ENCODE results near the gene ITGB5.

The ITGB5 gene

DNA sequence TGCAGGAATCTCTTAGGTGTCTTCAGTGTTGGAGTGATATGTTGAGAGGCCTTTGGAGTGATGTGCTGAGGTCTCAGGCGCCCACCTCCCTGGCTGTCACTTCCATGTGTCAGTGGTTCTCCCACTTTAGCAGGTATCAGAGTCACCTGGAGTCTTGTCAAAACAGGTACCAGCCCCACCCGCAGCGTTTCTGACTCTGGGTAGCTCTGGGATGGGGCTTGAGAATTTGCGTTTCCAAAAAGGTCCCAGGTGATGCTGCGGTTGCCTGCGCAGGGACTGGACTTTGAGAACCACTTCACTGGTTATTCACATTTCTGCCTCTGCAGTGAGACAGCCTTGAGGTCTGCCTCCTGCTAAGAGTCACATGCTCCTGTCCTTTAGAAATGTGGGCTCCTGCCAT lies 141.4 kb downstream of the ITGB5 start (continued):
- TF ChIP-seq, protein P1, sequence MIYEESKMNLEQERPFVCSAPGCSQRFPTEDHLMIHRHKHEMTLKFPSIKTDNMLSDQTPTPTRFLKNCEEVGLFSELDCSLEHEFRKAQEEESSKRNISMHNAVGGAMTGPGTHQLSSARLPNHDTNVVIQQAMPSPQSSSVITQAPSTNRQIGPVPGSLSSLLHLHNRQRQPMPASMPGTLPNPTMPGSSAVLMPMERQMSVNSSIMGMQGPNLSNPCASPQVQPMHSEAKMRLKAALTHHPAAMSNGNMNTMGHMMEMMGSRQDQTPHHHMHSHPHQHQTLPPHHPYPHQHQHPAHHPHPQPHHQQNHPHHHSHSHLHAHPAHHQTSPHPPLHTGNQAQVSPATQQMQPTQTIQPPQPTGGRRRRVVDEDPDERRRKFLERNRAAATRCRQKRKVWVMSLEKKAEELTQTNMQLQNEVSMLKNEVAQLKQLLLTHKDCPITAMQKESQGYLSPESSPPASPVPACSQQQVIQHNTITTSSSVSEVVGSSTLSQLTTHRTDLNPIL (CRISPR knock-in tag; IDR thresholded peaks at IDR 0.05; ENCODE audit: low read depth): no peak

DNA sequence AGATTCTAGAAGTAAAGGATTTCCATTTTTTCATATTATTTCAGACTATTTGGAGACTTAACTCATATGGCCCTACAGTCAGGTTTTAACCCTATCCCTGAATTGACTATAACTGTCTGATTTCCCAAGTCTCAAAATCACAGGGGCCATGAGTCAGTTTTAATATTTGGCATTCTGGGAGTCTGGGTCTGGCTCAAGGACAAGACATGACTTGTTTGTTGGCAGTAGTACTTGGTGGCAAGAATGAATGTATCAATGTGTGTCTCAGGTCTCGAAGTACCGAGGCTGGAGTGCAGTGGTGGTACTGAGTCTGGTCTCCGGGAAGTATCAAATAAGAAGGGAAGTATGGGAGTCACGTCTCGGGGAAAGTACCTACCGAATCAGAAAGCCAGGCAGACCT lies 146.1 kb downstream of the ITGB5 start:
- TF ChIP-seq TCF4 (CRISPR knock-in tag; IDR thresholded peaks at IDR 0.05; ENCODE audit: borderline replicate concordance) (no peak), ISL1 (CRISPR knock-in tag; IDR thresholded peaks at IDR 0.05) (no peak), ZNF70 (CRISPR knock-in tag; IDR thresholded peaks at IDR 0.05) (no peak), OSR1 (CRISPR knock-in tag; IDR thresholded peaks at IDR 0.05) (no peak), PPARA (CRISPR knock-in tag; IDR thresholded peaks at IDR 0.05; ENCODE audit: borderline replicate concordance) (no peak), BACH2 (CRISPR knock-in tag; IDR thresholded peaks at IDR 0.05; ENCODE audit: borderline replicate concordance) (no peak), RARB (CRISPR knock-in tag; IDR thresholded peaks at IDR 0.05) (no peak), ZNF8 (CRISPR knock-in tag; IDR thresholded peaks at IDR 0.05) (no peak), ZNF565 (CRISPR knock-in tag; conservative IDR thresholded peaks at IDR 0.05; ENCODE audit: low read depth) (no peak), ARNTL (CRISPR knock-in tag; IDR thresholded peaks at IDR 0.05; ENCODE audit: borderline replicate concordance, low read depth) (no peak), ESRRG (CRISPR knock-in tag; IDR thresholded peaks at IDR 0.05) (no peak)
- TF ChIP-seq, protein P1 (CRISPR knock-in tag; IDR thresholded peaks at IDR 0.05; ENCODE audit: low read depth): no peak
- TF ChIP-seq, protein P2, sequence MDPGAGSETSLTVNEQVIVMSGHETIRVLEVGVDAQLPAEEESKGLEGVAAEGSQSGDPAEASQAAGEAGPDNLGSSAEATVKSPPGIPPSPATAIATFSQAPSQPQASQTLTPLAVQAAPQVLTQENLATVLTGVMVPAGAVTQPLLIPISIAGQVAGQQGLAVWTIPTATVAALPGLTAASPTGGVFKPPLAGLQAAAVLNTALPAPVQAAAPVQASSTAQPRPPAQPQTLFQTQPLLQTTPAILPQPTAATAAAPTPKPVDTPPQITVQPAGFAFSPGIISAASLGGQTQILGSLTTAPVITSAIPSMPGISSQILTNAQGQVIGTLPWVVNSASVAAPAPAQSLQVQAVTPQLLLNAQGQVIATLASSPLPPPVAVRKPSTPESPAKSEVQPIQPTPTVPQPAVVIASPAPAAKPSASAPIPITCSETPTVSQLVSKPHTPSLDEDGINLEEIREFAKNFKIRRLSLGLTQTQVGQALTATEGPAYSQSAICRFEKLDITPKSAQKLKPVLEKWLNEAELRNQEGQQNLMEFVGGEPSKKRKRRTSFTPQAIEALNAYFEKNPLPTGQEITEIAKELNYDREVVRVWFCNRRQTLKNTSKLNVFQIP (CRISPR knock-in tag; IDR thresholded peaks at IDR 0.05; ENCODE audit: borderline replicate concordance, low read depth): no peak
- TF ChIP-seq, protein P3, sequence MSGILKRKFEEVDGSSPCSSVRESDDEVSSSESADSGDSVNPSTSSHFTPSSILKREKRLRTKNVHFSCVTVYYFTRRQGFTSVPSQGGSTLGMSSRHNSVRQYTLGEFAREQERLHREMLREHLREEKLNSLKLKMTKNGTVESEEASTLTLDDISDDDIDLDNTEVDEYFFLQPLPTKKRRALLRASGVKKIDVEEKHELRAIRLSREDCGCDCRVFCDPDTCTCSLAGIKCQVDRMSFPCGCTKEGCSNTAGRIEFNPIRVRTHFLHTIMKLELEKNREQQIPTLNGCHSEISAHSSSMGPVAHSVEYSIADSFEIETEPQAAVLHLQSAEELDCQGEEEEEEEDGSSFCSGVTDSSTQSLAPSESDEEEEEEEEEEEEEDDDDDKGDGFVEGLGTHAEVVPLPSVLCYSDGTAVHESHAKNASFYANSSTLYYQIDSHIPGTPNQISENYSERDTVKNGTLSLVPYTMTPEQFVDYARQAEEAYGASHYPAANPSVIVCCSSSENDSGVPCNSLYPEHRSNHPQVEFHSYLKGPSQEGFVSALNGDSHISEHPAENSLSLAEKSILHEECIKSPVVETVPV (CRISPR knock-in tag; IDR thresholded peaks at IDR 0.05): no peak
- no peak for ATAC-seq

DNA sequence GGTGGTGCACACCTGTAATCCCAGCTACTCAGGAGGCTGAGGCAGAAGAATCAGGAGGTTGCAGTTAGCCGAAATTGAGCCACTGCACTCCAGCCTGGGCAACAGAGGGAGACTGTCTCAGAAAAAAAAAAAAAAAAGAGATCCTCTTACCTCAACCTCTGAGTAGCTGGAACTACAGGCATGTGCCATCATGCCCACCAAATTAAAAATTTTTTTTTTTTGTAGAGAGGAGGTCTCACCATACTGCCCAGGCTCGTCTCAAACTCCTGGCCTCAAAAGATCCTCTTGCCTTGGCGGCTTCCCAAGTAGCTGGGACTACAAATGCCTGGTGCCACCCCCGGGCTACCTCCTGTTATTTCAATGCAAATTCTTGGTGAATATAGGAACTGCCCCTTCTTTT lies 155.4 kb downstream of the ITGB5 start:
- TF ChIP-seq OSR1 (CRISPR knock-in tag; IDR thresholded peaks at IDR 0.05) (no peak), TCF4 (CRISPR knock-in tag; IDR thresholded peaks at IDR 0.05; ENCODE audit: borderline replicate concordance) (no peak), ZC3H10 (CRISPR knock-in tag; IDR thresholded peaks at IDR 0.05) (no peak)
- TF ChIP-seq, protein P1 (CRISPR knock-in tag; IDR thresholded peaks at IDR 0.05; ENCODE audit: low read depth): no peak
- ATAC-seq: no peak

DNA sequence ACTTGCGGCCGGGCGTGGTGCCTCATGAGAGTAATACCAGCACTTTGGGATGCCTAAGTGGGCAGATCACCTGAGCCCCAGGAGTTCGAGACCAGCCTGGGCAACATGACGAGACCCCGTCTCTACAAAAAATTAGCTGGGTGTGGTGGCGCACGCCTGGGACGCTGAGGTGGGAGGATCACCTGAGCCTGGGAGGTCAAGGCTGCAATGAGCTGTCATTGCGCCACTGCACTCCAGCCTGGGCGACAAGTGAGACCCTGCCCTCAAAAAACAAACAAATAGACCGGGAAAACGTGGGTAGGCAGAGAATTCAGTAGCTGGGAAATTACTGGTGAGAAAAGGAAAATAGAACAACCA lies 156.2 kb downstream of the ITGB5 start:
- no peak for ATAC-seq
- no peak for TF ChIP-seq ISL1 (CRISPR knock-in tag; IDR thresholded peaks at IDR 0.05)
- TF ChIP-seq ZC3H10 (CRISPR knock-in tag; IDR thresholded peaks at IDR 0.05): no peak
- no peak for TF ChIP-seq ZFP3 (CRISPR knock-in tag; IDR thresholded peaks at IDR 0.05)
- TF ChIP-seq, protein P4, sequence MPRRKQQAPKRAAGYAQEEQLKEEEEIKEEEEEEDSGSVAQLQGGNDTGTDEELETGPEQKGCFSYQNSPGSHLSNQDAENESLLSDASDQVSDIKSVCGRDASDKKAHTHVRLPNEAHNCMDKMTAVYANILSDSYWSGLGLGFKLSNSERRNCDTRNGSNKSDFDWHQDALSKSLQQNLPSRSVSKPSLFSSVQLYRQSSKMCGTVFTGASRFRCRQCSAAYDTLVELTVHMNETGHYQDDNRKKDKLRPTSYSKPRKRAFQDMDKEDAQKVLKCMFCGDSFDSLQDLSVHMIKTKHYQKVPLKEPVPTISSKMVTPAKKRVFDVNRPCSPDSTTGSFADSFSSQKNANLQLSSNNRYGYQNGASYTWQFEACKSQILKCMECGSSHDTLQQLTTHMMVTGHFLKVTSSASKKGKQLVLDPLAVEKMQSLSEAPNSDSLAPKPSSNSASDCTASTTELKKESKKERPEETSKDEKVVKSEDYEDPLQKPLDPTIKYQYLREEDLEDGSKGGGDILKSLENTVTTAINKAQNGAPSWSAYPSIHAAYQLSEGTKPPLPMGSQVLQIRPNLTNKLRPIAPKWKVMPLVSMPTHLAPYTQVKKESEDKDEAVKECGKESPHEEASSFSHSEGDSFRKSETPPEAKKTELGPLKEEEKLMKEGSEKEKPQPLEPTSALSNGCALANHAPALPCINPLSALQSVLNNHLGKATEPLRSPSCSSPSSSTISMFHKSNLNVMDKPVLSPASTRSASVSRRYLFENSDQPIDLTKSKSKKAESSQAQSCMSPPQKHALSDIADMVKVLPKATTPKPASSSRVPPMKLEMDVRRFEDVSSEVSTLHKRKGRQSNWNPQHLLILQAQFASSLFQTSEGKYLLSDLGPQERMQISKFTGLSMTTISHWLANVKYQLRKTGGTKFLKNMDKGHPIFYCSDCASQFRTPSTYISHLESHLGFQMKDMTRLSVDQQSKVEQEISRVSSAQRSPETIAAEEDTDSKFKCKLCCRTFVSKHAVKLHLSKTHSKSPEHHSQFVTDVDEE (CRISPR knock-in tag; IDR thresholded peaks at IDR 0.05): no peak
- TF ChIP-seq, protein P3 (CRISPR knock-in tag; IDR thresholded peaks at IDR 0.05): no peak
- no peak for TF ChIP-seq ESRRG (CRISPR knock-in tag; IDR thresholded peaks at IDR 0.05)
- TF ChIP-seq ZNF8 (CRISPR knock-in tag; IDR thresholded peaks at IDR 0.05): no peak
- no peak for TF ChIP-seq TCF4 (CRISPR knock-in tag; IDR thresholded peaks at IDR 0.05; ENCODE audit: borderline replicate concordance)
- TF ChIP-seq RARB (CRISPR knock-in tag; IDR thresholded peaks at IDR 0.05): no peak

Data from SK-N-SH treated with all-trans-retinoic acid at 6 μM for 48 hours (cell line).